ENCODE data around the gene FILIP1.

DNA sequence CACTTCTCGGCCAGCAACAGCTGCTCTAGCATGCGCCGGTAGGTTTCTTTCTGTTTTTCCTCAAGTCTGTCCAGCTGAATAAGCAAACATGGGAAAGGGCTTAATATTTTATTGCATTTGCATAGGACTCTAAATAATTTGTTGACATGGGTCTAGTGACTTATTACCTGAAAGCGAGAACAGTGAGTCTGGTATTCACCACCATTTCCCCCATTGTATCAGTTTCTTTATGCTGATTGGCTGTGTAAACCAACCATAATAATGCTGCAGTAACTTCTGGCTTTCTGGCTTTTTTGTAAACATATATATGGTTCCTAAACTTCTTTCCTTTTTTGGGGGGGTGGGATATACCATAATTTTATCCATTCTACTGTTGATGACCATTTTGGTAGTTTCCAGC lies 140.0 kb downstream of the FILIP1 start:
- TF ChIP-seq, protein P1, sequence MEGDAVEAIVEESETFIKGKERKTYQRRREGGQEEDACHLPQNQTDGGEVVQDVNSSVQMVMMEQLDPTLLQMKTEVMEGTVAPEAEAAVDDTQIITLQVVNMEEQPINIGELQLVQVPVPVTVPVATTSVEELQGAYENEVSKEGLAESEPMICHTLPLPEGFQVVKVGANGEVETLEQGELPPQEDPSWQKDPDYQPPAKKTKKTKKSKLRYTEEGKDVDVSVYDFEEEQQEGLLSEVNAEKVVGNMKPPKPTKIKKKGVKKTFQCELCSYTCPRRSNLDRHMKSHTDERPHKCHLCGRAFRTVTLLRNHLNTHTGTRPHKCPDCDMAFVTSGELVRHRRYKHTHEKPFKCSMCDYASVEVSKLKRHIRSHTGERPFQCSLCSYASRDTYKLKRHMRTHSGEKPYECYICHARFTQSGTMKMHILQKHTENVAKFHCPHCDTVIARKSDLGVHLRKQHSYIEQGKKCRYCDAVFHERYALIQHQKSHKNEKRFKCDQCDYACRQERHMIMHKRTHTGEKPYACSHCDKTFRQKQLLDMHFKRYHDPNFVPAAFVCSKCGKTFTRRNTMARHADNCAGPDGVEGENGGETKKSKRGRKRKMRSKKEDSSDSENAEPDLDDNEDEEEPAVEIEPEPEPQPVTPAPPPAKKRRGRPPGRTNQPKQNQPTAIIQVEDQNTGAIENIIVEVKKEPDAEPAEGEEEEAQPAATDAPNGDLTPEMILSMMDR (IDR thresholded peaks at IDR 0.05): no peak
- TF ChIP-seq POLR2AphosphoS5 (IDR thresholded peaks at IDR 0.05) (no peak), POLR2A (IDR thresholded peaks at IDR 0.05) (no peak), EP300 (IDR thresholded peaks at IDR 0.05) (no peak)

Measured in upper lobe of left lung (tissue), 4 donors.